HG03095 (cell line): Measurements from ENCODE around the gene TTLL4.
A peak's percentile ranks its signal among the peaks of the same experiment; 100 is the strongest.
"Not testable (repeated sequence)": the region's sequence is repeated elsewhere in the genome, so short reads cannot be mapped to it uniquely, and the experiment has no call there.

Experiments
- ATAC-seq: cut with Tn5 transposase; IDR thresholded peaks from one replicate; pipeline ENCODE4 v1.9.1; 2021; ENCODE audit warnings: moderate library complexity; ENCODE audit not compliant: unreplicated experiment

TTLL4 gene

DNA sequence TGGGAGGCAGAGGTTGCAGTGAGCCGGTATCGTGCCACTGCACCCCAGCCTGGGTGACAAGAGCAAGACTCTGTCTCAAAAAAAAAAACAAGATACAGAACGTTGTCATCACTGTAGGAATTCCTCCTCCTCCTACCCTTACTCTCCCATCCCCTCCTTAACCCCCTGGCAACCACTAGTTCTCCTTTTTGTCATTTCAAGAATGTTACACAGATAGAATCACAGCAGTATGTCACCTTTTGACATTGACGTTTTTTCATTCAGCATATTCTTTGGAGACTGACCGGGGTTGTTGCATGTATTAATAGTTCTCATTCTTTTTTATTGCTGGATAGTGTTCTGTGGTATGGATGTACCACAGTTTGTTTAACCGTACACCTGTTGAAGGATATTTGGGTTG, 32.4 kb downstream of the TTLL4 start:
- peak; percentile 53 for ATAC-seq

DNA sequence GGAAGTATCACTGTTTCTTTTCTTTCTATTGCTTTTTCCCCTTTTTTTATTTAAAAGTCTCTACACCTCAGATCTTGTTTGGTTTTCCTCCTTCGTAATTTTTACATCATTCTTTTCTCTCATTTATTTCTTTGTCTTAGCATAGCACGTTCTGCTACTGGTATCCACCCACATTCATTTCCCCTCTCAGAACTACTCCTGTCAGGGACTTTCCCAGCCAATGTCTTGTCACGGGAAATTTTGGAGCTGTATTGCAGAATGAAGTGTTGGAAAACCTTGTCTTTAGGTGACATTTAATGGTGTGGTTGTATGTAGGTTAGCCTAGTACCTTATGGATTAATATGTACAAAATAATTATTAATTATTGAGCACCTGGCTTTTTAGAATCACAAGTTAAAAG, 34.0 kb downstream of the TTLL4 start:
- no peak for ATAC-seq

DNA sequence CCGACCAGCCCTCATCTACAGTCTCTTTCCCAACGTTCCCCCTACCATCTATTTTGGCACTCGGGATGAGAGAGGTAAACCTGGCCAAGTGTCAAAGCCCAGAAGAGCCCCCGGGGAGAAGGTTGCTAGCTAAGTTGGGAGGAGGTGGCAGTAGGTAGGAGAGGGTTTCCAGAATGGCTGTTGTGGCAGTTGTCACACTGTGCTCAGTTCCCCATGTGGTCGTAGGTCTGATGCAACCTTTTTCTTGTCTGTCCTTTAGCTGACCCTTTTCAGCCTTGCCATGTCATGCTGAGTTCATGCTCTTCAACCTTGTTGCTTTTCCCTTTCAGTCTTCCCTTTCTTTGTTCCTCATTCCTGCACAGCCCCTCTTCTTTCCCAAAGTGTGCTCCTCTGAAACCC, 34.5 kb downstream of the TTLL4 start:
- ATAC-seq = no peak

DNA sequence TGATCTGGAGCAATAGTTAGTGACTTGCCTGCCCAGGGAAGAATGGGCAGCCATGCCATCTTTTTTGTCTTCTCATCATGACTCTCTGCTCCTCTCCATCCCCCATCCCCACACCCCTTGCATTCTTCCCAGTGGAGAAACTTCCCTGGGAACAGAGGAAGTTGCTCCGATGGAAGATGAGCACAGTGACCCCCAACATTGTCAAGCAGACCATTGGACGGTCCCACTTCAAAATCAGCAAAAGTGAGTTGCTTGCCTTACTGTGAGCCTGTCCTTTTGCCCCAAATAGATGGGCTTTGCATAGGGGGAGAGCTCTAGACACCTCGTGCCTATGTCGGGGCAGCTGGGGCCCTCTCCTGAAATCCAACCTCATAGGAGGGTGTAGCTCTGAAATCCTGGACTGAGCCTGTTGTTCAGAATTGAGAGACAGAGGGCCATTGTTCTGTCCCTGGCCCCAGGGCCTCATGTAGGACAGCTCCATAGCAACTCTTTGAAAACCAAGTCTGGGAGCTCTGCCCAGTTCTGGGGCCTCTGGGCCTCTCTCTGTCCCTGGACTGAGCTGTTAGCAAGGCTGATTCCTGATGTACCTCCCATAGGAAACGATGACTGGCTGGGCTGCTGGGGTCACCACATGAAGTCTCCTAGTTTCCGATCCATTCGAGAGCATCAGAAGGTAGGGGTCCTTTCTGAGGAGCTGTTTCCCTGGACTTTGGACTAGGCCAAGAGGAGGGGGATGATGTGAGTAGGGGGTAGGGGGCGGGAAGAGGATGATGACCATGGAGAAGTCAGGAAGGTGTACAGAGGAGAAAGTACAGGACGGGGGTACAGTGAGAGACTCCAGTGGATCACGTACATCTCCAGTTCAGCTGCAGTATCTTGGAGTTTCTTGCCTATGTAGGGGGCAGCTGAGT, 35.2 kb downstream of the TTLL4 start:
- no peak for ATAC-seq

DNA sequence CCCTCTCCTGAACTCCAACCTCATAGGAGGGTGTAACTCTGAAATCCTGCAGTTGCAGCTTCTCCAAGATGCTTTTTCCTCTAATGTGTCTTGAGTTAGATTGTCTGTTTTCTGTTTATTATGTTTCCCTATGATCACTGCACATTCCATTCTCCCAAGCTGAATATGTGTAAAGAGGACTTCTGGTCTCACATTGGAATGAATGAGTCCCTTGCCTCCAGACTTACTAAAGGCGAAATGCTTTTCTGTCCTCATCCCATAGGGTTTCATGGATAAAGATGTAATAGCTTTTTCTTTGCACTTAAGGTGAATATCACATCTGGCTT, 35.8 kb downstream of the TTLL4 start:
- ATAC-seq = no peak

DNA sequence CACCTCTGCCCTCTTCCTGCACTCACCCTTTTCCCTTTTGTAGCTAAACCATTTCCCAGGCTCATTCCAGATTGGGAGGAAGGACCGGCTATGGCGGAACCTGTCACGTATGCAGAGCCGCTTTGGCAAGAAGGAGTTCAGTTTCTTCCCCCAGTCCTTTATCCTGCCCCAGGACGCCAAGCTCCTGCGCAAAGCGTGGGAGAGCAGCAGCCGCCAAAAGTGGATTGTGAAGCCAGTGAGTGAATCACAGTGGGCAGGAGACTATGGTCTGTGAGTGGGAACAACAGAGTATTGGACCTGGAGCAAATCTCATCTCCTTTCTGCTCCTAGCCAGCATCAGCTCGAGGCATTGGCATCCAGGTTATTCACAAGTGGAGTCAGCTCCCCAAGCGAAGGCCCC, 36.3 kb downstream of the TTLL4 start:
- no peak for ATAC-seq

DNA sequence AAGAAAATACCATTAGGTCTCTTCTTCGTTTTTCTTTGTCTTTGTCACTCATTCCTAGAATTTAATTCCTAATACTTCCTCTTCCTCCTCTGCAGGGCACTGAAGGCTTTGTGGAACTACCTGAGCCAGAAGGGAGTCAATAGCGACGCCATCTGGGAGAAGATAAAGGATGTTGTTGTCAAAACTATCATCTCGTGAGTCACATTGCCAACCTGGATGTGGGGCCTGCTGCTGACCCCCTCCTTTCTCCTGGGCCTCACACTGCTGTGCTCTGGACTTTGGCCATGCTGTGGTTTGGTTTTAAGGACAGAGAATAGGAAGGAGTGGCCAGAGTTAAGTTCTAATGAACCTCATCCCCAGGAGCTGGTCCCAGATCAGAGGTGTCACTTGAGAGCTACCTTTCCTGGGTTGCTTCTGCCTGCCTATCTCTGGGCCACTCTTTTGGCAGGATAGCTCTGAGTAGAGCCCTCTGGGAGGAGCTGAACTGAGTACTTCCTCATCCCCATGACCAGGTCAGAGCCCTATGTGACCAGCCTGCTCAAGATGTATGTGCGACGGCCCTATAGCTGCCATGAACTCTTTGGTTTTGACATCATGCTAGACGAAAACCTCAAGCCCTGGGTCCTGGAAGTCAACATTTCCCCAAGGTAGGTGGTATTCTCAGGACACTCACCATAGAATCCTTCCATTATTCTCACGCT, 38.3 kb downstream of the TTLL4 start:
- ATAC-seq = no peak

DNA sequence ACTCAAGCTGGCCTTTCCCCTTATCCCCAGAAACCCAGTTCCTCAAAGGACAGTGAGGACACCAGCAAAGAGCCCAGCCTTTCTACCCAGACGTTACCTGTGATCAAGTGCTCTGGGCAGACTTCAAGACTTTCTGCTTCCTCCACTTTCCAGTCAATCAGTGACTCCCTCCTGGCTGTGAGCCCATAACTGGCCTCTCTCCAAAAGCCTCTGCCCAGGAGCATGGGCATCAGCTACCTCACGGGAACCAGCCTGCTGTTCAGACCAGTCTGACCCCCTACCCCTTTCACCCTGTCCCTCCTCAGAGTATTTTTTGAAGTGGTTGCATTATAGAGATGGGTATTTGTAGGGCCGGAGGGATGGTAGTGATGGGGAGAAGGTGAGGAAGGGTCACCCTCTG, 43.6 kb downstream of the TTLL4 start:
- ATAC-seq = no peak

DNA sequence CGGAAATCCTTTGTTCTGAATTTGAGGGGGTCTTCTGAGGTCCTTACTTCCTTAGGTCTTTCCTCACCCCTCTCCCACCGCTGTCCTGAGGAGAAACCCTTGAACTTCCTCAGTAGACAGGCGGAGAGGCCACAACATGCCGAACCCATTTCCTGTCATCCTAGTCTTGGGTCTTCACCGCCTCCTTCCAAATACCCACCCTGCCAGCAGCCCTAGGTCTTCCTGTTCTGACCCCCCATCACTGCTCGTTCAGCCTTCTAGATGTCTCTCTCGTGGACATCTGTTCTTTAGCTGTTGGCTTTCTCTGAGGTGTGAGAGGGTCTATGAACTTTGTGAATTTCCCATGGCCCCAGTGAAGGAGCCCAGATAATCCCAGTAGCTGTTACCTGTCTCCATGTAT, 44.1 kb downstream of the TTLL4 start:
- ATAC-seq = no peak

DNA sequence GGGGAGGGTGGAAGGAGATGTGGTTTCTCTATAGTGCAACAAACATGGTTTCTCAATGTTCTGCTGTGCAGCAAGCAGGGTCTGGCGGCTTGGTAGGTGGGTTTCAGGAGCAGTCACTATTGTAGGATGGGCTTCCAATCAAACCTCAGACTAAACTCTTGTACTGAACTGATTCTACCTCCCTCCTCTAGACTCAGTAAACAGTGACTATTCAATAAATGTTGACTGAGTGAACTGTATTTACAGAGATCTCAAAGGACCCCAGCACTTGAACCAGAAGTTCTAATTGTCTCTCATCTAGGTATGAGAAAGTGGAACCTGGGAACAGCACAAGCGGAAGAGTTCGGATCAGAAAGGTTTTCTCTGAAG, 44.5 kb downstream of the TTLL4 start:
- ATAC-seq = no peak

DNA sequence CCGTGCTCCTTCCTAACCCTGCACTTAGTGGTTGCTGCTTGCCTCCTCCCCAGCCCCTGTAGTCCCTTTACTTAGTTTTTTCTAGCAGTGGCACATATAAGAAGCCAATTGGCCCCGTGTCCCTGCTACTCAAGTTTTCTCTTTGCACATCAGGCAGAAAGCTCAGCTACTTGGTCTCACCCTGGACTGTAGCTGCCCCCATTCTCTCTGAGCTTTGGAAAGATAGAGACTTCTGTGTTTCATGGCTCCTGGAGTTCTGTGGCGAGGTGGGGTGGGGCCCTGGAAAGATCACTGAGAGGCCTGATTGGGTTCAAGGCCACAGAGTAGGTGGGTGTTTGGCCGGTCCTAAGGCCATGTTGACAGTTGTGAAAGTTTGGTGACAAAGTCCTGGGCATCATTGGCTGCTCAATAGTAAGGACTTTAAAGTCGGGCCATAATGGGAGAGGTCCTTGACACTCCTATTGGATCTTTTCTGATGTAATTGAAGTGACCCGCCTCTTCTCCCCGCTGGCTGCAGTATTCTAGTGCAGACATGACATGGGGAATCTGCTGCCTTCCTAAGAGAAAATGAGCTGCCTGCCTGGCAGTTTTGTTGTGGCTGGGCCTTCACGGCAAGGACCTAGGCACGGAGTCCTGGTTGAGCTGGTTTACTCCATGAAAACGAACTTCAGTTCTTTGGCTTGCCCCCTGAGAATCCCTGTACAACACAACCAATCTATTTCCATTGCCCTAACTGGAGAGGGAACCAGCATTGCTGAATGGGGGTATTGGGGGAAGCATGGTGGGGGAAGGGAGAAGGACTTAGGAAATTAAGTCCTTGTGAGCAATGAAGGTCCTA, 45.2 kb downstream of the TTLL4 start:
- ATAC-seq = no peak

DNA sequence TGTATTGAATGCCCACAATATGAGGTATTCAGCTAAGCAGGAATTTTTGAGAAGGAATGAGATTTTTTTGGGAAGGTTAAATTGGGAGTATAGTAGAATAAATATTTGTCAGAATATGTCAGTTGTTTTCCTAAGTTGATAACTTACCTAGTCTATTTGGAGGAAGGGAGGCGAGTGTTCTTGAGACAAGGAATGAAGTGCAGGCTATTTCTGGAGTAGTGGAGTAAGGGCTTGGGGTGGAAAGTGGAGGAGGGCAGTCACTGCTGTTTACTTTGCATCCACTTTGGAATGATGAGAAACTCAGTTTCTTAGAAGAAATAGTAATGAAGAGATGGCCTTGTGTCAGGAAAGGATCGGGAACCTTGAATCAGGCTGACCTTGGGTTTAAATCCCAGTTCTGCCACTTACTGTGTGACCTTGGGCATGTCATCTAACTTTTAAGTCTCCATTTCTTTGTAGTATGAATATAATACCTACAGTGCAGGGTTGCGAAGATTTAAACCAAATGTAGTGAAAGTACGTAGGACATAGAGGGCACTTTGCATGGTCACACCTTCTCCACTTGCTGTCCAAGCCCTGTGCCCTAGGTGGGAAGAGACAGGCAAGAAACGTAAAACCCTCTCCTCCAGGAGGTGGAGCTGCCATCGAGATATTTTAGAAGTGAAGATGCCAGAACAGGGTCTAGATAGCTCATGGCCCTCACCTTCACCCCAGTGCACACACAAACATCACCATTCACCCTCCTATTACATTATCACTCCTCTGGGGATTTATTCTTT, 46.2 kb downstream of the TTLL4 start:
- ATAC-seq = no peak

DNA sequence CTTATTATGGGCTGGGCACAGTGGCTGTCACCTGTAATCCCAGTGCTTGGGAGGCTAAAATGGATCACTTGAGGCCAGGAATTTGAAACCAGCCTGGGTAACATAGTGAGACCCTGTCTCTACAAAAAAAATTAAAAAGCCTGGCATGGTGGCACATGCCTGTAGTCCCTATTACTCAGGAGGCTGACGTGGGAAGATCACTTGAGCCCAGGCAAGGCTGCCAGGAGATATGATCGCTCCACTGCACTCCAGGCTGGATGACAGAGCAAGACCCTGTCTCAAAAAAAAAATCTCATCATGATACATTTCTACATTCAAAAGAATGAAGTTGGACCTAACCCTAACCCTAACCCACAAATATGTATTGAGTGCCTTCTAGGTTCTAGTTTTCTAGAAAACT, 51.2 kb downstream of the TTLL4 start:
- no peak for ATAC-seq

DNA sequence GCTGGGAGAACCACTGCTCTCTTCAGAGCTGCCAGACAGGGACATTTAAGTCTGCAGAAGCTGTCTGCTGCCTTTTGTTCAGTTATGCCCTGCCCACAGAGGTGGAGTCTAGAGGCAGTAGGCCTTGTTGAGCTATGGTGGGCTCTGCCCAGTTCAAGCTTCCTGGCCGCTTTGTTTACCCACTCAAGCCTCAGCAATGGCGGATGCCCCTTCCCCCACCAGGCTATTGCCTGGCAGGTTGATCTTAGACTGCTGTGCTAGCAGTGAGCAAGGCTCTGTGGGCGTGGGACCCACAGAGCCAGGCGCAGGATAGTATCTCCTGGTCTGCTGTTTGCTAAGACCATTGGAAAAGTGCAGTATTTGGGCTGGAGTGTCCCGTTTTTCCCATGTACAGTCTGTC, 62.1 kb downstream of the TTLL4 start:
- ATAC-seq = not testable (repeated sequence)

DNA sequence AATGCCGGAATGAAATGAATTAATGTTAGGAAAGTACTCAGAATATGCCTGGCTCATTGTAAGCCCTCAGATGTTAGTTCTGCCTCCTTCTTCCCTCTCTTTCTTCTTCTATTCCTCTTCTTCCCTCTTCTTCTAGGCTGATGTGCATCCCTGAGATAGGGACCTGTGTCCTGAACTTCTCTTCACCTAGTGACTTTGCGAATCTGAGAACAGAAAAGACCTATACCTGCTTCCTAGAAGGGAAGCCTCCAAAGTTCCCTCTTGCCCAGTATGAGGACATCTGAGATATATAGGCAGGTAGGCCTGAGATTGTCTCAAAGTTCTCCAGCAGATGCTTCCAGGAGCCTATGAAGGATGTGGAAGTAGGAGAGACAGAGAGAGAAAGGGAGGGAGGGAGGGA, 63.2 kb downstream of the TTLL4 start:
- no peak for ATAC-seq

DNA sequence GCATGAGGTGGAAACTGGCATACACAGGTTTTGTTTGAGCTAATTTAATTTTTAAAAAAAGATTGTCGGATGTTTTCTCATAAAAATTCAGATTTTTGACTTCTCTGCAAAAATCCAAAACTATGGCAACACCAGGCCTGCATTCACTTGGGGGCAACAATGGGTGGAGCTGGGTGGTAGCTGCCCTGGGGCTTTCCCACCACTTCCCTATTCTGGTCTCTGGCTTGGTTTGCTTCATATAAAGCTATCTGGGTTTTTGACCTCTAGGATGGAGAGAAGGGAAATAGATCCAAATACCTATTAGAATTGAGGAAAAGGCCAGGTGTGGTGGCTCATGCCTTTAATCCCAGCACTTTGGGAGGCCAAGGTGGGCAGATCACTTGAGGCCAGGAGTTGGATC, 65.9 kb downstream of the TTLL4 start:
- no peak for ATAC-seq

DNA sequence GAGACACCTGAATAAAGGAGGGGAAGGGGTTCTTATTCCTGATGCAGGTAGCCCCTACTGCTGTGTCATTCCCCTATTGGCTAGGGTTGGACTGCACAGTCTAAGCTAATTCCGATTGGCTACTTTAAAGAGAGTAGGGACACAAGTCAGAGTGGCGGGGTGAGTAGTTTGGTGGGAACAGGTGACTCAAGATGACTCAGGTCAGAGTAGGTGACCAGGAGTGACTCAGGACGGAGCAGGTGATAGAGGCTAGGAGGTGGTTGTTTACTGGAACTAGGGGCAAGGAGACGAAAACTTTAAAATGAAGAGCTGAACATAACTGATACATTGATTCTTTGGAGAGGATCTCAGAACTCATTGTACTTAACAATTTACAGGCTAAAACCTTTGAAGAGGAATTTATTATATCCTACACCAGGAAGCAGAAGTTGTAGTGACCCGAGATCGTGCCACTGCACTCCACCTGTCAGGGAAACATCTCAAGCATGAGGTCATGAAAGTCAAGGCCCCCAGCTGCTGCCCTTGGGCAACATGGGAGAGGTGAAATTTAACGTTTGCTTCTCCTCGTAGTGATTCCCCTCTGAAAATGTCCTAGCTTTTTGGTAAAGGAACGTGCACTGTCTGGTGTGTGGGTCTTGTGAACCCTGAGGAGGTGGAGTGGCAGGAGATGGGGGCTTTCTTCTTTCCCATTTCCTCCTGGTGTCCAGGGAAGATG, 66.8 kb downstream of the TTLL4 start:
- ATAC-seq = no peak

DNA sequence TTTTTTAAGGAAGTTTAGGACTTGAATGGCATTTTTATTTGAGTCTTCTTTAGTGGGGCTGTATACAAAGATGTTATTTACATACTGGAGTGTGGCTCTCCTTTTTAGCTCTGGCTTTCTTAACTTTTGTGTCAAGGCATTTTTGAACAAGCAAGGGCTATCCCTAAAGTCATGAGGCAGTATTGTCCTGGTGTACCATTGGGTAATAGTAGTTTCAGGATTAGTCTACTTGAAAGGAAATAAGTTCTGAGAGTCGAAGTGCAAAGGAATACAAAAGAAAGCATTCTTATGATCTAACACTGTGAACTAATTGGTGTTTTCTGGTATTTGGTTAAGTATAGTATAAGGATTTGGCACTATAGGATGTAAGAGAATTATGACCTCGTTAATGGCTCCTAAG, 69.4 kb downstream of the TTLL4 start:
- ATAC-seq = no peak

DNA sequence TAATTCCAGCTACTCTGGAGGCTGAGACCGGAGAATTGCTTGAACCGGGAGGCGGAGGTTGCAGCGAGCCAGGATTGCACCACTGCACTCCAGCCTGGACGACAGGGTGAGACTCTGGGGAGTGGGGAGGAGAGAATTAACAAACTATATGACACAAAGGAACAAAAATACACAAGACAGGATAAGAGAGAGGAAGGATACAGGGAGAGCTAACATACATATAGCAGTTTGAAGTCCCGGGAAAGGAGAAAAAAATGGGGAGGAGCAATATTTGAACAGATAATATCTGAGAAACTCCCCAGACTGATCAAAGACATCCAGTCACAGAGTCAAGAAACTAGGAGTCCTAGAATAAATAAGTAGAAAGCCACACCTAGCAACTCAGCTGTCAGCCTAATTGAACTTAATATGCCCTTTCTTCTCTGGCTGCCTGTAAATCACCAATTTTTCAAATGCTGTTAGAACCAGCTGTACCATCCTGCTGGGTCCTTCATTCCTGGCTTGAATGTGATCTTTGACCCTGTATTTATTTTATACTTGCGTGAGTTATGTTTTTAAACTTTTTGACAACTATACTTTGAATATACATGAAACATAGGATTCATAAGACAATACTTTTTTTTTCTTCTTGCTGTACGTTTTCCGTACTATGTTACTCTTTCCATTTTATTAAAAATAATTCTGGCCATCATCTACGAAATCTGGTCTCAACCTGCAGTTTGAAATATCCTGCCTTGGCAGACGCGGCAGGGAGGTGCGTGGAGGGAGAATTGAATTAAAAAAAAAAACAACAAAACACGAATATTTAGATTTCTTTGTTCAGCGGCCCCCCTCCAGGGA, 70.4 kb downstream of the TTLL4 start:
- no peak for ATAC-seq
